GM12872 (cell line): ENCODE data around the gene TBC1D8B.

Experiments
- TF ChIP-seq, protein P1 (sequence below): IDR thresholded peaks from 3 replicates; pipeline ENCODE4 v1.5.1; 2011; ENCODE audit warnings: low read depth, mild to moderate bottlenecking, low read length, moderate library complexity; ENCODE audit not compliant: insufficient read depth

Gene TBC1D8B

DNA sequence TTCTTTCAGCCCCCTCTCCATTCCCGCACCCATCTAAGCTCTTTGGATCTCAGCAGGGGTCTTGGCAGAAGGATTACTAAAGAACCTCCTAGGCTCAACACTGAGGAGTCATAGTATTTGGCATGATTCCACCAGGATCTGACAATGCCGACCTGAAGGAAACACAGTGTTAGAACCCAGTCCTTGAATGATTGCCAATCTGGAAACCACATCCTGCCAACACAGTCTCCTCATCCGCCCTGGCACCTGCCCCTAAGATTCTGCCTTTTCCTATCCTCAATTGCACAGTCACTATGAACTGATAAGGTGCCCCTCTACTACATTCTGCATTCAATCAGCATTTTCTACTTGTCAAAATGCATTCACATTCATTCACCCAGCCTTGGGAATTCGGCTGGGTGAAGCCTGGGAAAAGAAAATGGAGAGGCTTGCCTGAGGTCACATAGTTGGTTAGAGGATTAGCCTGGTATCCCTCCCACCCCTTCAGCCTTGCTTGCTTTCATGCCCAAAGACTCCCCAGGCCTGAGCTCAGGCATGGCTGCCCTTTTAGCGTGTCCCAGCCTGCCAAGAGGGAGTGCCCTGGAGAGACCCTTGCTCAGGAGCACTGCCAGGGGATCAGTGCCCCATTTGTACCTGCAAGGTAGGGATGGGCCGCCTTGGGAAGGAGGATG is 115.5 kb downstream of the TBC1D8B start:
- TF ChIP-seq, protein P1, sequence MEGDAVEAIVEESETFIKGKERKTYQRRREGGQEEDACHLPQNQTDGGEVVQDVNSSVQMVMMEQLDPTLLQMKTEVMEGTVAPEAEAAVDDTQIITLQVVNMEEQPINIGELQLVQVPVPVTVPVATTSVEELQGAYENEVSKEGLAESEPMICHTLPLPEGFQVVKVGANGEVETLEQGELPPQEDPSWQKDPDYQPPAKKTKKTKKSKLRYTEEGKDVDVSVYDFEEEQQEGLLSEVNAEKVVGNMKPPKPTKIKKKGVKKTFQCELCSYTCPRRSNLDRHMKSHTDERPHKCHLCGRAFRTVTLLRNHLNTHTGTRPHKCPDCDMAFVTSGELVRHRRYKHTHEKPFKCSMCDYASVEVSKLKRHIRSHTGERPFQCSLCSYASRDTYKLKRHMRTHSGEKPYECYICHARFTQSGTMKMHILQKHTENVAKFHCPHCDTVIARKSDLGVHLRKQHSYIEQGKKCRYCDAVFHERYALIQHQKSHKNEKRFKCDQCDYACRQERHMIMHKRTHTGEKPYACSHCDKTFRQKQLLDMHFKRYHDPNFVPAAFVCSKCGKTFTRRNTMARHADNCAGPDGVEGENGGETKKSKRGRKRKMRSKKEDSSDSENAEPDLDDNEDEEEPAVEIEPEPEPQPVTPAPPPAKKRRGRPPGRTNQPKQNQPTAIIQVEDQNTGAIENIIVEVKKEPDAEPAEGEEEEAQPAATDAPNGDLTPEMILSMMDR, result no peak

DNA sequence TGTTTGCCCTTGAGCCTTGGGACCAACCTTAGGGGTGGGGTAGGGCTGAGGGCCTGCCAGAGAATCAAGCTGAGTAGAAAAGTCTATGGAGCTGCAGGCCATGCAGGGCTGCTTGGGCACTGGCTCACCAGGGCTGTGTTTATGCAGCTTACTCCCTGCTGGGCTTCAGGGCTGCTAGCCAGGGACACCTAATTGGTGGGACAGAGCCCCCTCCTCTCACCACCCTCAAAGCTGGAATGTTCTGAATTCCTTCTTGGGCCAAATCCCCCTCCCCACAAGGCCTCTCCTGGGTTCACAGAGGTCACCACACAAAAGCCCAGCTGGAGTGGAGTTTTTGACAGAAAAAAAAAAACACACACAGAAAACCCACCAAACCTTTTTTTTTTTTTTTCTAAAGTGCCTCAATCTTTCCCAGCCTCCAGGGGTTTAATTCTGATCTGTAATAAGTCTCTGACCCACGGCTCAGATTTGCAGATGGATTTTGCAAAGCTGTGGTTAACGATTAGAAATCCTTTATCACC is 117.5 kb downstream of the TBC1D8B start, which contains the start of gene CLDN2:
TSS of gene CLDN2 (plus strand) at position 471 of the 521 bp plus-strand sequence. CDS start 7,827 bp downstream, outside the sequence.
- TF ChIP-seq, protein P1, result no peak

DNA sequence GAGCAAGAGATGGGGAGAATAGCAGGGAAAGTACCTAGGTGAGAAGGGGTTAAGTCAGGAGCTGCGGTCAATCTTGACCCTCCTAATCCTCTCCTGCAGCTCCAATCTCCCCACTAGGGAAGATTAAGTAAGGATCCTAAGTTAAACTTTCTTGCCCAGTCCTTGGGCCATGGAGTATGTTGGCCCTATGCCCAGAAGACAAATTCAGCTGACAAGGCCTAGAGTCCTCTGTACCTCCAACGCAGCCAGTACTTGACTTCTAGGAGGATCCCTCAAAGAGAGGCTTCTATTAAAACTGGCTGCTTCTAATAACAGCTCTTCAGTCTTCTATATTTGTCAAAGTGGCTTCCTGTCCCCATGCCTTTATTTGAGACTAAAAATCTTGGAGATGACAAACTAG is 119.2 kb downstream of the TBC1D8B start:
- TF ChIP-seq, protein P1, result no peak
